Putamen (tissue), 1 donor: ENCODE results near the gene THRSP.
"Not testable (repeated sequence)": the region's sequence is repeated elsewhere in the genome, so short reads cannot be mapped to it uniquely, and the experiment has no call there.

ENCODE experiments used
- DNase-seq: peaks from one replicate; pipeline ENCODE4 v3.0.0-alpha.2; 2016; ENCODE audit warnings: low spot score

THRSP gene, protein sequence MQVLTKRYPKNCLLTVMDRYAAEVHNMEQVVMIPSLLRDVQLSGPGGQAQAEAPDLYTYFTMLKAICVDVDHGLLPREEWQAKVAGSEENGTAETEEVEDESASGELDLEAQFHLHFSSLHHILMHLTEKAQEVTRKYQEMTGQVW

GRCh38 chr11:78063440-78064181 lies at the start of gene THRSP:
TSS of gene THRSP (plus strand) at chr11:78063861. CDS start at chr11:78063882, 21 bp downstream.
- no peak for DNase-seq

- DNase-seq, result not testable (repeated sequence)
Measured at GRCh38 chr11:78014937-78015520, 48.6 kb upstream of the THRSP start.

- no peak for DNase-seq
Measured at GRCh38 chr11:78015878-78016277, 47.8 kb upstream of the THRSP start.

GRCh38 chr11:78019808-78020207 lies 43.9 kb upstream of the THRSP start:
- DNase-seq, result no peak

- DNase-seq, result no peak
Measured at GRCh38 chr11:78020246-78020645, 43.4 kb upstream of the THRSP start.

- no peak for DNase-seq
Measured at GRCh38 chr11:78021611-78022010, 42.0 kb upstream of the THRSP start.

GRCh38 chr11:78022397-78023396 lies 41.0 kb upstream of the THRSP start, which contains the start of gene KCTD14:
TSS of gene KCTD14 (minus strand) at chr11:78023276. CDS start at chr11:78023249, 27 bp downstream.
- no peak for DNase-seq

- DNase-seq, result no peak
Measured at GRCh38 chr11:78023426-78023825, 40.2 kb upstream of the THRSP start.

DNA sequence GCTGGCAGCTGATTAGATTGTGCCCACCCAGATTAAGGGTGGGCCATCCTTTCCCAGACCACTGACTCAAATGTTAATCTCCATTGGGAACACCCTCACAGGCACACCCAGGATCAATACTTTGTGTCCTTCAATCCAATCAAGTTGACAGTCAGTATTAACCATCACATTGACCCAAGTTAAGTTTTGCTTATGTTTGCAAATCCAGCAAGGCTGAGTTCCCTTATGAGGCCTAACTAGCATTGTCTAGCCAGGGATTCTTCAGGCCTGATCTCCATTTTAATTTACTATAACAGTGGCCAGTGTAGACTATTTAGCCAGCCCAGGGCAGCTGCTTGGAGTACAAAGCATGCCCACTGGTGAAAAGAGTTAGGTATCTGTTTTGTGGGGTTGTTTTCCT lies 38.3 kb upstream of the THRSP start:
- DNase-seq, result no peak

DNA sequence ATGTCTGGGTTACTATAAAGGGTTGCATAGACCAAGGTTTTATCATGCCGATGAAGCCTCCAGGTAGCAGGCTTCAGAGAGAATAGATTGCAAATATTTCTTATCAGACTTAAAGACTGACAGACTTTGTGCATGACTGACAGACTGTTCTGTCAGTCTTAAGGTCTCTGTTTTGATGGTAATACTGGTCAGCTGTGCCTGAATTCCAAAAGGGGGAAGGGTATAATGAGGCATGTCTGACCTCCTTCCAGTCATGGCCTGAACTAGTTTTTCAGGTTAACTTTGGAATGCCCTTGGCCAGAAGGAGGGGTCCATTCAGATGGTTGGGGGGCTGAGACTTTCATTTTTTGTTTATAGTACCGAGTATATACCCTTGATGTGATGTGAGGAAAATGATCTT lies 35.9 kb upstream of the THRSP start:
- DNase-seq, result no peak

DNA sequence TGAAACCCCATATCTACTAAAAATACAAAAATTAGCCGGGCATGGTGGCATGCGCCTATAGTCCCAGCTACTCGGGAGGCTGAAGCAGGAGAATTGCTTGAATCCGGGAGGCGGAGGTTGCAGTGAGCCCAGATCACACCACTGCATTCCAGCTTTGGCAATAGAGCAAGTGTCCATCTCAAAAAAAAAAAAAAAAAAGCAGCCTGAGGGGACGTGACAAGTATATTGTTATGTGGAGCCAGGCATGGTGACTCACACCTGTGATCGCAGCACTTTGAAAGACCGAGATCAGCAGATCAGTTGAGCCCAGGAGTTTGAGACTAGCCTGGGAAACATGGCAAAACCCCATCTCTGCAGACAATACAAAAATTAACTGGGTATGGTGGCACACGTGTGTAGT lies 35.2 kb upstream of the THRSP start:
- DNase-seq, result not testable (repeated sequence)

DNA sequence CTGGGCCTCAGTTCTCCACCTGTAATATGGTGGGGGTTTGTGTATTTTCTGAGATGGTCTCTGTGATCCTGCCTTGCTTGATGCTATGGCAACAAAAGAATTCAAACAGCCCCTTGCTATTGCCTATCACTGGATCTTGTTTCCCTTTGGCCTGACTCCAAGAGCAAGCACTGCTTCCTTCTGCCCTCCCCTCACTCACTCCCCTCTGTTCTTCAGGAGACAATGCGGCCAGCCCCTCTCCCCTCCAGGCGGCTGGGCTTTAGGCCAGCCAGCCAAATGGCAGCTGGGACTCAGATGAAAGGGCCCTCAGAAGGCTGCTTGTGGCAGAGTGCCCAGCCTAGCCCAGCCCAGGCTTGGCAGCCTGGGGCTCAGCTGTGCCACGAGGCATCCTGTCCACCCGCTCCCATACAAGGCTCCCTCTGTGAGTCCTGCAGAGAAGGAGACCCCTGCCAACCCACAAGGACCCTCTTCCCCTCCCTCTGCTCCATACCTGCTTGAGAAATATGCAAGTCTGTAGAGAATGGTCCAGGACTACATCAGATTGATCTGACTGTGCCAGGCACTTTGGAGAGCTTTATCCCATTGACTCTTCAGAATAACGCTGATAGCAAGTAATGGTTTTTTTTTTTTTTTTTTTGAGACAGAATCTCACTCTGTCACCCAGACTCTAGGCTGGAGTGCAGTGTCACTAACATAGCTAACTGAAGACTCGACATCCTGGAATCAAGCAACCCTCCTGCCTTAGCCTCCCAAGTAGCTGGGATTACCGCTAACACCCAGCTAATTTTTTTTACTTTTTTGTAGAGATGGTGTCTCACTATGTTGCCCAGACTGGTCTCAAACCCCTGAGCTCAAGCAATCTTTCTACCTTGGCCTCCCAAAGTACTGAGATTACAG lies 33.0 kb upstream of the THRSP start:
- DNase-seq, result peak; percentile 95

- no peak for DNase-seq
Measured at GRCh38 chr11:78031629-78032028, 32.0 kb upstream of the THRSP start.

GRCh38 chr11:78032090-78032489 lies 31.6 kb upstream of the THRSP start:
- DNase-seq, result no peak

GRCh38 chr11:78033040-78033439 lies 30.6 kb upstream of the THRSP start:
- no peak for DNase-seq

GRCh38 chr11:78034623-78035022 lies 29.0 kb upstream of the THRSP start:
- no peak for DNase-seq

GRCh38 chr11:78036313-78036712 lies 27.3 kb upstream of the THRSP start:
- no peak for DNase-seq

GRCh38 chr11:78037056-78037455 lies 26.6 kb upstream of the THRSP start:
- no peak for DNase-seq

DNA sequence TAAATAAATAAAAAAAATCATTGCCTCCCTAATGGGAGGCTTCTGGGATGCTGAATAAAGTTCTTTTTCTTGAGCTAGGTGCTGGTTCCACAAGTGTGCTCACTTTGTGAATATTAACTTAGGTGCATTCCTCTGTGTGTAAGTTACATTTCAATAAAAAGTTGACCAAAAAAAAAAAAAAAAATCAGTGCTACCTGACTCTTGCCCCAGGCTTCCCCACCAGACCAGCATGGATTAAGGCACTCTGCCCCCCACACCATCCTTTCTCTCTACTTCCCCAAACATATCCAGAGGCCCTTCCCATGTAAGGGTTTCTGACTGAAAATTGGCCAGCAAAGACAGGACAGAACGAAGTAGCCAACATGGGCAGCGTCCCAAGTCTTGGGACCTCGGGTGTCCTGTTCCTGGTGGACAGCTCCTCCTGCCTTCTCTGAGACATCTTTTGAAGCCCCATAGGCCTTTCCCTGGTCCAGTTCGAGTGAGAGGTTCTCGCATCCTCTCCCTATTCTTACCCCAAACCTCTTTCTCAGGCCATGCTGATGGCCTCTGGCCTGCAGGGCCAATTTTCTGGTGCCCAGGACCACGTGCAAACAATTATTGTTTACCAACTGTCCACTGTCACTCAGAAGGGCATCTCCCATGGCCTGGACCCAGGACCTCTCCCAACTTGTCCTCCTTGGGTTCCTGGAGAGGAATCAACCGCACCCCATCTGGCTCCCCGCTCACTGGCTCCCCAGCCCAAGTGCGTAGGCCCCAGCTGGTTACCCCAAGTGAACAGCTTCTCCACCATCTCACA lies 25.6 kb upstream of the THRSP start:
- DNase-seq, result no peak

- DNase-seq, result no peak
Measured at GRCh38 chr11:78038697-78039313, 24.9 kb upstream of the THRSP start.
